Vagina (tissue), 2 donors: ENCODE results near the gene NUP42. TPM values are rescaled to one million over a fixed set of nuclear protein-coding genes. Genes with fewer than 3 reads are reported as not detected.

Source experiments
- DNase-seq, 2 donors: peaks; one replicate each; pipeline ENCODE4 v3.0.0-alpha.2; 2017; ENCODE audit errors: extremely low spot score in 2 of 2
- H3K27ac ChIP-seq: fragments of 200-600 bp; sonication (generic); one replicate; pipeline ENCODE4 v1.5.1; 2019
- H3K27me3 ChIP-seq: fragments of 200-600 bp; sonication (generic); one replicate; pipeline ENCODE4 v1.5.1; 2019
- H3K36me3 ChIP-seq, 2 donors: fragments of 200-600 bp; sonication (generic); one replicate each; pipeline ENCODE4 v1.5.1; 2017 to 2019
- H3K4me1 ChIP-seq: fragments of 200-600 bp; sonication (generic); one replicate; pipeline ENCODE4 v1.5.1; 2019
- H3K4me3 ChIP-seq, 2 donors: fragments of 200-600 bp; sonication (generic); 1 replicate in 1 of 2; 2 replicates in 1 of 2; pipeline ENCODE4 v1.5.1; 2016 to 2019
- H3K9me3 ChIP-seq: fragments of 200-600 bp; sonication (generic); one replicate; pipeline ENCODE4 v1.5.1; 2019
- CTCF ChIP-seq, 3 experiments: fragments of 450-650 bp in 2 of 3; fragments of 200-600 bp in 1 of 3; sonication (generic) in 1 of 3; IDR thresholded peaks; one replicate each; pipeline ENCODE4 v1.5.1; 2017 to 2019; ENCODE audit warnings: antibody characterized with exemption in 3 of 3, mild to moderate bottlenecking in 2 of 3, moderate library complexity in 2 of 3
- POLR2A ChIP-seq, 2 donors: fragments of 450-650 bp; IDR thresholded peaks; one replicate each; pipeline ENCODE4 v1.6.1; 2017; ENCODE audit warnings: antibody characterized with exemption in 2 of 2, mild to moderate bottlenecking in 2 of 2, moderate library complexity in 2 of 2
- POLR2AphosphoS5 ChIP-seq, 2 donors: sonication (generic); formaldehyde crosslinking; IDR thresholded peaks; one replicate each; pipeline ENCODE4 v1.9.0; 2017; ENCODE audit warnings: antibody characterized with exemption in 2 of 2, mild to moderate bottlenecking in 2 of 2, low read depth in 1 of 2; ENCODE audit not compliant: insufficient read depth in 1 of 2
- intact Hi-C: fragments of 100-400 bp; cut with DNase I; formaldehyde crosslinking; loops from one replicate; pipeline ENCODE4 v1.15.1; 2023
- total RNA-seq: library from RNA; depleted of rRNA; stranded (reverse); fragments of >200 nt; gene quantifications from one replicate; pipeline ENCODE4 v1.2.3, GENCODE V29; 2016

NUP42 gene
- total RNA-seq, 1 donor from 2014 or later: 27.0 TPM

GRCh38 chr7:23207884-23208283 lies 26.0 kb downstream of the NUP42 start:
- H3K27me3 ChIP-seq: no peaks in the 10 kb centered on the region
- H3K36me3 ChIP-seq: no peaks in the 10 kb centered on the region
- no peak for DNase-seq
- no peak overlapping the region for H3K27ac ChIP-seq
- TF ChIP-seq POLR2AphosphoS5 (IDR thresholded peaks at IDR 0.05; ENCODE audit: insufficient read depth in 1 of 2, low read depth in 1 of 2): no peak
- TF ChIP-seq POLR2A (IDR thresholded peaks at IDR 0.05): no peak
- TF ChIP-seq CTCF (IDR thresholded peaks at IDR 0.05): no peak
- intact Hi-C loops: no loop called here
- no peaks in the 10 kb centered on the region for H3K4me1 ChIP-seq
- no peak overlapping the region for H3K4me3 ChIP-seq
- no peaks in the 10 kb centered on the region for H3K9me3 ChIP-seq

GRCh38 chr7:23208316-23208715 lies 26.5 kb downstream of the NUP42 start:
- no peak overlapping the region for H3K4me3 ChIP-seq
- TF ChIP-seq POLR2A (IDR thresholded peaks at IDR 0.05) (no peak), CTCF (IDR thresholded peaks at IDR 0.05) (no peak), POLR2AphosphoS5 (IDR thresholded peaks at IDR 0.05; ENCODE audit: insufficient read depth in 1 of 2, low read depth in 1 of 2) (no peak)
- H3K9me3 ChIP-seq: no peaks in the 10 kb centered on the region
- intact Hi-C loops: no loop called here
- no peaks in the 10 kb centered on the region for H3K27me3 ChIP-seq
- H3K27ac ChIP-seq: no peak overlapping the region
- no peak for DNase-seq
- no peaks in the 10 kb centered on the region for H3K36me3 ChIP-seq
- no peaks in the 10 kb centered on the region for H3K4me1 ChIP-seq

- Histone ChIP-seq H3K27me3 (no peaks in the 10 kb centered on the region), H3K27ac (no peak overlapping the region), H3K9me3 (no peaks in the 10 kb centered on the region), H3K4me1 (no peaks in the 10 kb centered on the region), H3K36me3 (no peaks in the 10 kb centered on the region), H3K4me3 (no peak overlapping the region)
- no peak for TF ChIP-seq CTCF (IDR thresholded peaks at IDR 0.05)
- intact Hi-C loops: no loop called here
- DNase-seq: no peak
Measured at GRCh38 chr7:23210506-23210905, 28.7 kb downstream of the NUP42 start.

GRCh38 chr7:23211589-23211988 lies 29.7 kb downstream of the NUP42 start:
- intact Hi-C loops: no loop called here
- no peak for DNase-seq

GRCh38 chr7:23212395-23212794 lies 30.5 kb downstream of the NUP42 start:
- Histone ChIP-seq H3K4me3 (no peak overlapping the region), H3K36me3 (no peaks in the 10 kb centered on the region), H3K27ac (no peak overlapping the region), H3K9me3 (no peaks in the 10 kb centered on the region), H3K4me1 (no peaks in the 10 kb centered on the region), H3K27me3 (no peaks in the 10 kb centered on the region)
- intact Hi-C loops: no loop called here
- DNase-seq: no peak
- TF ChIP-seq POLR2A (IDR thresholded peaks at IDR 0.05): no peak
- no peak for TF ChIP-seq CTCF (IDR thresholded peaks at IDR 0.05)
- no peak for TF ChIP-seq POLR2AphosphoS5 (IDR thresholded peaks at IDR 0.05; ENCODE audit: insufficient read depth in 1 of 2, low read depth in 1 of 2)

More at GRCh38 chr7:23211589-23211988, 29.7 kb downstream of the NUP42 start:
- H3K9me3 ChIP-seq: no peaks in the 10 kb centered on the region
- no peak overlapping the region for H3K4me3 ChIP-seq
- TF ChIP-seq CTCF (IDR thresholded peaks at IDR 0.05) (no peak), POLR2AphosphoS5 (IDR thresholded peaks at IDR 0.05; ENCODE audit: insufficient read depth in 1 of 2, low read depth in 1 of 2) (no peak), POLR2A (IDR thresholded peaks at IDR 0.05) (no peak)
- H3K4me1 ChIP-seq: no peaks in the 10 kb centered on the region
- no peak overlapping the region for H3K27ac ChIP-seq
- no peaks in the 10 kb centered on the region for H3K36me3 ChIP-seq
- no peaks in the 10 kb centered on the region for H3K27me3 ChIP-seq
